PFSK-1 (cell line): ENCODE measurements around the gene ZBTB37.

Experiments
- FOXP2 ChIP-seq: optimal IDR thresholded peaks from 2 replicates; pipeline ENCODE3; 2011; ENCODE audit warnings: borderline replicate concordance, control low read depth, inconsistent platforms; ENCODE audit not compliant: insufficient read depth; ENCODE audit errors: extremely low read length, extremely low read depth
- POLR2AphosphoS5 ChIP-seq: IDR thresholded peaks from 2 replicates; pipeline ENCODE4 v1.6.1; 2012; ENCODE audit warnings: low read depth, mild to moderate bottlenecking, control low read depth, low read length, moderate library complexity
- SIN3A ChIP-seq: IDR thresholded peaks from 2 replicates; pipeline ENCODE4 v1.6.1; 2012; ENCODE audit warnings: mild to moderate bottlenecking, low read length, moderate library complexity, borderline replicate concordance; ENCODE audit not compliant: insufficient read depth

DNA sequence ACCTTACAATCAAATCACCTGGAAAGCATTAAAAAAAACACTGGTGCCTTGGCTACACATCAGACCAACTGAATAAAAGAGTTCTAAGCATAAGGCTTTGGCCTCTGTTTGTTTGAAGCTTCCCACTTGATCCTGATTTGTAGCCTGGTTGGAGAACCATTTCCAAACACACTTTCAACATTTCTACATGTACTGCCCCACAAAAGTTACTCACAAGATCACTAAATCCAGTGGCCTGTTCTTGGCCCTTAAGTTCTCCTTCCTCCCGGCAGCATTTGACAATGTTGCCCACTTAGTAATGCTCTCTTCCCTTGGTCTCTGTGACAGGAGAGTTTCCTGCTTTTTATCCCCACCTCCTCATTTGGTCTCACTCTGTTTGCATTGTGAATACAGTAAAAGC is 12.2 kb upstream of the ZBTB37 start:
- TF ChIP-seq SIN3A (no peak), POLR2AphosphoS5 (no peak), FOXP2 (no peak)
